GM12873 (cell line): Measurements from ENCODE around the gene ATG7.

Experiments used
- CTCF ChIP-seq: IDR thresholded peaks from 2 replicates; pipeline ENCODE4 v1.5.1; 2012; ENCODE audit warnings: low read depth, mild to moderate bottlenecking, moderate library complexity, low read length, control low read depth; ENCODE audit not compliant: insufficient read depth; ENCODE audit errors: missing control alignments

ATG7 gene

GRCh38 chr3:11288021-11288491 is 15.9 kb downstream of the ATG7 start:
- TF ChIP-seq CTCF = no peak

GRCh38 chr3:11288786-11289637 is 16.8 kb downstream of the ATG7 start:
- no peak for TF ChIP-seq CTCF

GRCh38 chr3:11289864-11290263 is 17.7 kb downstream of the ATG7 start:
- TF ChIP-seq CTCF = no peak

GRCh38 chr3:11290743-11291680 is 18.8 kb downstream of the ATG7 start:
- no peak for TF ChIP-seq CTCF

- TF ChIP-seq CTCF = no peak
Measured at GRCh38 chr3:11291808-11292207, 19.6 kb downstream of the ATG7 start.

GRCh38 chr3:11297126-11297525 is 24.9 kb downstream of the ATG7 start:
- TF ChIP-seq CTCF = no peak

- TF ChIP-seq CTCF = no peak
Measured at GRCh38 chr3:11300970-11301369, 28.8 kb downstream of the ATG7 start.
